HCT116 (cell line): ENCODE measurements around the gene AFAP1. TPM values are rescaled to one million over a fixed set of nuclear protein-coding genes. Genes with fewer than 3 reads are reported as not detected.

ENCODE experiments used
- ATAC-seq: fragments of 200-7000 bp; cut with Tn5 transposase; 2 replicates; pipeline ENCODE4 v1.9.1; 2020; ENCODE audit warnings: mild to moderate bottlenecking, moderate library complexity
- BruUV-seq: library from RNA; stranded (reverse); fragments of 400-500 nt; replicated peaks from 2 replicates; lab custom pipeline; 2021; lab: Mats Ljungman, UMichigan
- CTCF ChIA-PET: fragments of 300-600 bp; sonication (Branson Sonifier 250); formaldehyde crosslinking; loops from one replicate; lab custom pipeline; 2021; ENCODE audit warnings: antibody characterized with exemption; lab: Charles Lee
- POLR2A ChIA-PET: fragments of 300-600, 350-600 bp; sonication (Branson Sonifier 250); formaldehyde crosslinking; loops from one replicate; lab custom pipeline; 2021; ENCODE audit warnings: antibody characterized with exemption; lab: Charles Lee
- RAD21 ChIA-PET, 2 experiments: fragments of 300-600 bp; sonication (Branson Sonifier 250); formaldehyde crosslinking; loops; one replicate each; lab custom pipeline; 2023; ENCODE audit warnings: low total read pairs in 2 of 2; ENCODE audit not compliant: uncharacterized antibody in 2 of 2, unreplicated experiment in 2 of 2, low non-redundant PET in 1 of 2; lab: Charles Lee
- DNase-seq: peaks from one replicate; pipeline ENCODE4 v3.0.0-alpha.2; 2010; ENCODE audit warnings: low read depth, low spot score
- H2AFZ ChIP-seq: fragments of 200-600 bp; shearing (Covaris generic), sonication (generic); 2 replicates; pipeline ENCODE4 v1.6.1; 2017; ENCODE audit warnings: low read depth, mixed run types, mixed read lengths, antibody characterized with exemption, low read length; ENCODE audit not compliant: poor library complexity, severe bottlenecking
- H3K27ac ChIP-seq: 2 replicates; pipeline ENCODE4 v1.5.1; 2012; ENCODE audit warnings: low read depth, low read length
- H3K27me3 ChIP-seq: fragments of 200-600 bp; sonication (generic); 2 replicates; pipeline ENCODE4 v1.6.1; 2016; ENCODE audit warnings: mixed run types, low read length, mixed read lengths; ENCODE audit not compliant: insufficient read depth
- H3K36me3 ChIP-seq, 2 experiments: fragments of 200-500 bp in 1 of 2; fragments of 200-600 bp in 1 of 2; sonication (Bioruptor generic) in 1 of 2; sonication (generic) in 1 of 2; 2 replicates each; pipeline versions ENCODE4 v1.5.1 to v1.6.1; 2014 to 2016; ENCODE audit warnings: low read length in 2 of 2, inconsistent platforms in 1 of 2, mixed read lengths in 1 of 2, mixed run types in 1 of 2; ENCODE audit not compliant: insufficient read depth in 2 of 2, control insufficient read depth in 1 of 2
- H3K4me1 ChIP-seq, 2 experiments: fragments of 200-600 bp in 1 of 2; sonication (generic) in 1 of 2; 2 replicates each; pipeline versions ENCODE4 v1.5.1 to v1.6.1; 2012 to 2017; ENCODE audit warnings: low read length in 2 of 2, inconsistent platforms in 1 of 2, mild to moderate bottlenecking in 1 of 2, mixed read lengths in 1 of 2, mixed run types in 1 of 2, moderate library complexity in 1 of 2; ENCODE audit not compliant: insufficient read depth in 2 of 2, control insufficient read depth in 1 of 2
- H3K4me2 ChIP-seq: fragments of 200-600 bp; sonication (generic); 2 replicates; pipeline ENCODE4 v1.6.1; 2017; ENCODE audit warnings: mixed run types, low read length, mixed read lengths
- H3K4me3 ChIP-seq, 2 experiments: fragments of 200-600 bp in 1 of 2; sonication (generic) in 1 of 2; replicated peaks in 1 of 2; 2 replicates each; pipeline ENCODE4 v1.5.1; 2011 to 2016; ENCODE audit warnings: low read length in 2 of 2, control low read depth in 1 of 2, low read depth in 1 of 2, mild to moderate bottlenecking in 1 of 2, mixed read lengths in 1 of 2, mixed run types in 1 of 2
- H3K79me2 ChIP-seq: fragments of 200-600 bp; sonication (generic); 2 replicates; pipeline ENCODE4 v1.6.1; 2017; ENCODE audit warnings: mild to moderate bottlenecking, mixed run types, low read length, moderate library complexity, mixed read lengths; ENCODE audit not compliant: insufficient read depth
- H3K9ac ChIP-seq: fragments of 200-600 bp; sonication (generic); 2 replicates; pipeline ENCODE4 v1.6.1; 2016; ENCODE audit warnings: low read length, mixed read lengths
- H3K9me2 ChIP-seq: fragments of 200-600 bp; sonication (generic), shearing (Covaris generic); 2 replicates; pipeline ENCODE4 v1.6.1; 2017; ENCODE audit warnings: mixed run types, mild to moderate bottlenecking, moderate library complexity; ENCODE audit not compliant: insufficient read depth
- H3K9me3 ChIP-seq, 2 experiments: fragments of 200-500 bp in 1 of 2; fragments of 200-600 bp in 1 of 2; sonication (Bioruptor generic) in 1 of 2; sonication (generic) in 1 of 2; 2 replicates each; pipeline ENCODE4 v1.6.1; 2014 to 2017; ENCODE audit warnings: low read length in 2 of 2, mixed read lengths in 2 of 2, inconsistent platforms in 1 of 2, low read depth in 1 of 2, mild to moderate bottlenecking in 1 of 2, mixed run types in 1 of 2, moderate library complexity in 1 of 2; ENCODE audit not compliant: control insufficient read depth in 1 of 2, insufficient read depth in 1 of 2
- H4K20me1 ChIP-seq: fragments of 200-600 bp; sonication (generic), shearing (Covaris generic); 2 replicates; pipeline ENCODE4 v1.6.1; 2017; ENCODE audit warnings: mixed run types, mild to moderate bottlenecking, moderate library complexity; ENCODE audit not compliant: insufficient read depth
- ELF1 ChIP-seq: IDR thresholded peaks from 2 replicates; pipeline ENCODE4 v1.6.1; 2012; ENCODE audit warnings: low read depth, borderline replicate concordance
- JUND ChIP-seq: IDR thresholded peaks from 2 replicates; pipeline ENCODE4 v1.6.1; 2012
- SP1 ChIP-seq: IDR thresholded peaks from 2 replicates; pipeline ENCODE4 v1.6.1; 2012; ENCODE audit warnings: low read depth
- SRF ChIP-seq: IDR thresholded peaks from 2 replicates; pipeline ENCODE4 v1.6.1; 2012; ENCODE audit warnings: low read depth
- ZFX ChIP-seq: fragments of 450-650 bp; IDR thresholded peaks from 2 replicates; pipeline ENCODE4 v1.6.1; 2017
- ZNF274 ChIP-seq: fragments of 200-500 bp; sonication (Bioruptor generic); IDR thresholded peaks from 2 replicates; pipeline ENCODE4 v1.6.1; 2014; ENCODE audit warnings: mild to moderate bottlenecking, low read depth, low read length, inconsistent platforms
- intact Hi-C: fragments of 100-400 bp; cut with micrococcal nuclease; formaldehyde crosslinking; loops from 2 replicates; pipeline ENCODE4 v1.10.0; 2022
- total RNA-seq: library from RNA; stranded (reverse); gene quantifications from one replicate; pipeline ENCODE4 v1.2.1, GENCODE V29; 2021; ENCODE audit not compliant: unreplicated experiment
- TF ChIP-seq, protein P1 (sequence below): IDR thresholded peaks from 2 replicates; pipeline ENCODE4 v1.6.1; 2011; ENCODE audit warnings: mild to moderate bottlenecking, low read length, moderate library complexity; ENCODE audit not compliant: insufficient replicate concordance; ENCODE audit errors: extremely low read depth
- TF ChIP-seq, protein P2 (sequence below): IDR thresholded peaks from 2 replicates; pipeline ENCODE4 v1.6.1; 2012

Gene AFAP1
- total RNA-seq, 1 experiment from 2014 or later: 19.4 TPM

DNA sequence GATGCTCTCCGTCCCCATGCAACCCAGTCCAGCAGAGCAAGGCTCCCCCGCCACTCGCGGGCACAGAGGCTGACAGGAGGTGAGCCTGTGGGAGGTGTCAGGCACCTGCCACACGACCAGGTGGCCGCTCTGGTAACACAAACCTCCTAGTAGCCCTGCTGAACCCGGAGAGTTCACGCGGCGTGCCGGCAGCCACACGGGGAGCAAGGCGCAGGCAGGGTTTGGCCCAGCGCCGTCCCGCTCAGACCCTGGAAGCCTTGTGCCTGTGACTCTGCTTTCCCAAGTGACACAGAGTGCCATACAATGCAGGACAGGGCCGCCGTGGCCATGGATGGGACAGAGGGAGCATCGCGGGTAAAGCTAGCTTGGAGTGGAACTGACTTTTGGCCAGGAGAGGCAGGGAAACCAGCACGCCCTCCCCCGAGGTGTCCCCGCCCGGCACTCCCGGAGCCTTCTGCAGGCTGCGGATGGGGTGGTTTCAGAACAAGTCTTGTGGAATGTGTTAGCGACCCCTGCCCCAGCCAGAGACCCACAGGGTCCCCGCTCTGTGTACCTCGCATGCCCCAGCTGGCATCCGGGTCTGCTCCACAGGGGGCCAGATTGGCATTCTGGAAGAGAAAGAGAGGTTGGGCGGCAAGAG lies 44.7 kb upstream of the AFAP1 start:
- no peaks in the 10 kb centered on the region for H3K36me3 ChIP-seq
- H3K9me2 ChIP-seq: no peaks in the 10 kb centered on the region
- H4K20me1 ChIP-seq: no peaks in the 10 kb centered on the region
- no peak overlapping the region for H3K4me3 ChIP-seq
- CTCF ChIA-PET: interaction anchor here (6.8 kb wide), 1 partner anchor 180 kb away, joined by 82 read pairs; no protein-coding TSS in a partner anchor
- H3K79me2 ChIP-seq: no peaks in the 10 kb centered on the region
- no peak for DNase-seq
- no peak overlapping the region for H2AFZ ChIP-seq
- intact Hi-C loops: no loop called here
- no peak overlapping the region for H3K9ac ChIP-seq
- peaks cover 2 to 7% of the 10 kb centered on the region in 2 experiments; a peak in 2 of 4 replicates for H3K4me1 ChIP-seq
- no peaks in the 10 kb centered on the region for H3K9me3 ChIP-seq
- POLR2A ChIA-PET: no interaction called here
- no peak for TF ChIP-seq ZNF274
- TF ChIP-seq SP1: no peak
- no peak for TF ChIP-seq JUND
- TF ChIP-seq, protein P1, sequence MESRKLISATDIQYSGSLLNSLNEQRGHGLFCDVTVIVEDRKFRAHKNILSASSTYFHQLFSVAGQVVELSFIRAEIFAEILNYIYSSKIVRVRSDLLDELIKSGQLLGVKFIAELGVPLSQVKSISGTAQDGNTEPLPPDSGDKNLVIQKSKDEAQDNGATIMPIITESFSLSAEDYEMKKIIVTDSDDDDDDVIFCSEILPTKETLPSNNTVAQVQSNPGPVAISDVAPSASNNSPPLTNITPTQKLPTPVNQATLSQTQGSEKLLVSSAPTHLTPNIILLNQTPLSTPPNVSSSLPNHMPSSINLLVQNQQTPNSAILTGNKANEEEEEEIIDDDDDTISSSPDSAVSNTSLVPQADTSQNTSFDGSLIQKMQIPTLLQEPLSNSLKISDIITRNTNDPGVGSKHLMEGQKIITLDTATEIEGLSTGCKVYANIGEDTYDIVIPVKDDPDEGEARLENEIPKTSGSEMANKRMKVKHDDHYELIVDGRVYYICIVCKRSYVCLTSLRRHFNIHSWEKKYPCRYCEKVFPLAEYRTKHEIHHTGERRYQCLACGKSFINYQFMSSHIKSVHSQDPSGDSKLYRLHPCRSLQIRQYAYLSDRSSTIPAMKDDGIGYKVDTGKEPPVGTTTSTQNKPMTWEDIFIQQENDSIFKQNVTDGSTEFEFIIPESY: no peak
- TF ChIP-seq, all 23 proteins: peak for 0
- Histone ChIP-seq H3K27ac (no peak overlapping the region), H3K27me3 (no peaks in the 10 kb centered on the region), H3K4me2 (no peak overlapping the region)
- RAD21 ChIA-PET: no interaction called here
- BruUV-seq: no TSS peak
- no peak for ATAC-seq

DNA sequence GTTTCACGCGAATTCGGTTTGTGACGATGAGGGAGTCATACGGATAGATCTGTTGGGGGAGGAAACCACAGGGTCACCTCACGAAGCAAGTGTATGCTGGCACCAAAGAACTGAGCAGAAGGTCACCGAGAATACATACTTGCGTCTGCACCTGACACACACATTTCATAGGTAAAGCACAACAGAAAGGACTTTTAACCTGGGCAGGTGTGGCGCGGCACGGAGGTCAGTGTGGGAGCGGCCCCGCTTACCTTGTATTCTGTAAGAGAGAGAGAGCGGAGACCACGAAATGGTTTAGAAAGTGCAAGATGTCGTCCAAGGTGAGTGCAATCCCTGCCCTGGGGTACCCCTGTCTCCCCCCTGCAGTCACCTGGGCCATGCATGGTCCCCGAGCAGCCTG lies 43.6 kb upstream of the AFAP1 start:
- RAD21 ChIA-PET: interaction anchor here in 1 of 2 experiments (0.6 kb wide), 1 partner anchor 142 kb away, joined by 3 read pairs; no protein-coding TSS in a partner anchor
- CTCF ChIA-PET: interaction anchor here (6.8 kb wide), 1 partner anchor 179 kb away, joined by 82 read pairs; no protein-coding TSS in a partner anchor
- no peaks in the 10 kb centered on the region for H4K20me1 ChIP-seq
- H3K9me2 ChIP-seq: no peaks in the 10 kb centered on the region
- no peaks in the 10 kb centered on the region for H3K27me3 ChIP-seq
- no peak for DNase-seq
- POLR2A ChIA-PET: no interaction called here
- no peak overlapping the region for H3K27ac ChIP-seq
- no peak overlapping the region for H3K9ac ChIP-seq
- no TSS peak for BruUV-seq
- intact Hi-C loops: no loop called here
- H3K9me3 ChIP-seq: no peaks in the 10 kb centered on the region
- H3K79me2 ChIP-seq: no peaks in the 10 kb centered on the region
- H3K36me3 ChIP-seq: no peaks in the 10 kb centered on the region
- no peak for ATAC-seq
- H3K4me1 ChIP-seq: peaks cover 13 to 18% of the 10 kb centered on the region in 2 experiments
- no peak overlapping the region for H2AFZ ChIP-seq
- TF ChIP-seq ZNF274: no peak
- TF ChIP-seq, protein P2, sequence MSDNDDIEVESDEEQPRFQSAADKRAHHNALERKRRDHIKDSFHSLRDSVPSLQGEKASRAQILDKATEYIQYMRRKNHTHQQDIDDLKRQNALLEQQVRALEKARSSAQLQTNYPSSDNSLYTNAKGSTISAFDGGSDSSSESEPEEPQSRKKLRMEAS: no peak
- no peak for TF ChIP-seq SRF
- TF ChIP-seq ZFX: no peak
- no peak for TF ChIP-seq ELF1
- H3K4me2 ChIP-seq: no peak overlapping the region
- H3K4me3 ChIP-seq: no peak overlapping the region
